HEK293 (cell line): ENCODE results near the gene CCDC116.

Experiments used
- CTCF ChIP-seq: fragments of 450-650 bp; formaldehyde crosslinking; IDR thresholded peaks from 2 replicates; pipeline ENCODE4 v1.5.1; 2016; ENCODE audit warnings: missing biosample characterization, missing genetic modification characterization
- KLF1 ChIP-seq: fragments of 450-650 bp; formaldehyde crosslinking; IDR thresholded peaks from 2 replicates; pipeline ENCODE4 v1.5.1; 2016; ENCODE audit warnings: missing biosample characterization, missing genetic modification characterization
- KLF17 ChIP-seq: fragments of 450-650 bp; formaldehyde crosslinking; IDR thresholded peaks from 2 replicates; pipeline ENCODE4 v1.5.1; 2016; ENCODE audit warnings: missing biosample characterization, missing genetic modification characterization
- TF ChIP-seq, protein P1 (sequence below): fragments of 450-650 bp; formaldehyde crosslinking; IDR thresholded peaks from 2 replicates; pipeline ENCODE4 v1.5.1; 2016; ENCODE audit warnings: missing biosample characterization, missing genetic modification characterization
- TF ChIP-seq, protein P2 (sequence below): fragments of 450-650 bp; formaldehyde crosslinking; IDR thresholded peaks from 2 replicates; pipeline ENCODE4 v1.5.1; 2016; ENCODE audit warnings: missing biosample characterization, missing genetic modification characterization, low read depth

DNA sequence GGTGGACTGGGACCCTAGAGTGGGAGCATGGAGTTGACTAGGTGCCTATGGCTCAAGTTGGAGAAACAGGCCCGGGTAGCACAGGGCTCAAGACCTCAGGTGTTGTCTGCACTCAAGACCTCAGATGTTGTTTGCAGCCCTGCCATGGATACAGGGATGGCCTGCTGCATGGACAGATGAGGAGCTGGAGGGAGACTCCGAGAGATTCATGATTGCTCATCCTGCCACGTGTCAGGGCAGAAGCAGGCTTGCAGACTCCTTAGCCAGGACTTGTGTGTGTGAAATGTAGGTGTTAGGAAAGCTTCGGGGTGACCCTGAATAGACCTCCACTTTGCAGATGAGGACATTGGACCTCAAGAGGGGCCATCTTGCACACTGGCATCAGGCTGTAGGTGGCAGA, 921 bp downstream of the CCDC116 start:
- TF ChIP-seq KLF17 (tag by site-specific recombination) (no peak), CTCF (tag by site-specific recombination) (no peak), KLF1 (tag by site-specific recombination) (no peak)
- TF ChIP-seq, protein P1, sequence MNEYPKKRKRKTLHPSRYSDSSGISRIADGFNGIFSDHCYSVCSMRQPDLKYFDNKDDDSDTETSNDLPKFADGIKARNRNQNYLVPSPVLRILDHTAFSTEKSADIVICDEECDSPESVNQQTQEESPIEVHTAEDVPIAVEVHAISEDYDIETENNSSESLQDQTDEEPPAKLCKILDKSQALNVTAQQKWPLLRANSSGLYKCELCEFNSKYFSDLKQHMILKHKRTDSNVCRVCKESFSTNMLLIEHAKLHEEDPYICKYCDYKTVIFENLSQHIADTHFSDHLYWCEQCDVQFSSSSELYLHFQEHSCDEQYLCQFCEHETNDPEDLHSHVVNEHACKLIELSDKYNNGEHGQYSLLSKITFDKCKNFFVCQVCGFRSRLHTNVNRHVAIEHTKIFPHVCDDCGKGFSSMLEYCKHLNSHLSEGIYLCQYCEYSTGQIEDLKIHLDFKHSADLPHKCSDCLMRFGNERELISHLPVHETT (tag by site-specific recombination) = no peak
- TF ChIP-seq, protein P2, sequence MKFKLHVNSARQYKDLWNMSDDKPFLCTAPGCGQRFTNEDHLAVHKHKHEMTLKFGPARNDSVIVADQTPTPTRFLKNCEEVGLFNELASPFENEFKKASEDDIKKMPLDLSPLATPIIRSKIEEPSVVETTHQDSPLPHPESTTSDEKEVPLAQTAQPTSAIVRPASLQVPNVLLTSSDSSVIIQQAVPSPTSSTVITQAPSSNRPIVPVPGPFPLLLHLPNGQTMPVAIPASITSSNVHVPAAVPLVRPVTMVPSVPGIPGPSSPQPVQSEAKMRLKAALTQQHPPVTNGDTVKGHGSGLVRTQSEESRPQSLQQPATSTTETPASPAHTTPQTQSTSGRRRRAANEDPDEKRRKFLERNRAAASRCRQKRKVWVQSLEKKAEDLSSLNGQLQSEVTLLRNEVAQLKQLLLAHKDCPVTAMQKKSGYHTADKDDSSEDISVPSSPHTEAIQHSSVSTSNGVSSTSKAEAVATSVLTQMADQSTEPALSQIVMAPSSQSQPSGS = no peak
